Sciatic nerve (tissue), 2 donors: Measurements from ENCODE around the gene LSAMP. TPM values are rescaled to one million over a fixed set of nuclear protein-coding genes. Genes with fewer than 3 reads are reported as not detected.

Experiments used
- ATAC-seq: fragments of 200-7000 bp; cut with Tn5 transposase; one replicate; pipeline ENCODE4 v1.9.1; 2020; ENCODE audit warnings: mild to moderate bottlenecking, moderate library complexity
- DNase-seq: peaks from one replicate; pipeline ENCODE4 v3.0.0-alpha.2; 2020; ENCODE audit warnings: low spot score
- intact Hi-C: fragments of 100-400 bp; cut with DNase I; formaldehyde crosslinking; loops from one replicate; pipeline ENCODE4 v1.14.2; 2022
- total RNA-seq: library from RNA; stranded (reverse); fragmentation: NEBNext Ultra II Directional; extraction: Animal tissue kit (Norgen Biotek cat#: 25700); gene quantifications from one replicate; pipeline ENCODE4 v1.2.1, GENCODE V29; 2021
- donor health status: DM: no; HTN: no; CAD: no.
- donor health status: DM: no; HTN: no; CAD: no.

LSAMP gene
- total RNA-seq, 1 donor from 2014 or later = 5.3 TPM

- no peak for ATAC-seq
- intact Hi-C loops = no loop called here
These were observed 130.8 kb downstream of the LSAMP start for GRCh38 chr3:116314476-116314875.

GRCh38 chr3:116306720-116307119 lies 138.6 kb downstream of the LSAMP start:
- ATAC-seq (no peak), DNase-seq (no peak)
- intact Hi-C loops = no loop called here

More at GRCh38 chr3:116314476-116314875, 130.8 kb downstream of the LSAMP start:
- DNase-seq = no peak

- intact Hi-C loops = no loop called here
- no peak for DNase-seq
- ATAC-seq = no peak
These were observed 139.1 kb downstream of the LSAMP start for GRCh38 chr3:116306149-116306548.

- DNase-seq = no peak
- intact Hi-C loops = no loop called here
- no peak for ATAC-seq
These were observed 143.1 kb downstream of the LSAMP start for GRCh38 chr3:116302087-116302747.

GRCh38 chr3:116301422-116301821 lies 143.9 kb downstream of the LSAMP start:
- intact Hi-C loops = no loop called here
- no peak for ATAC-seq
- no peak for DNase-seq

- intact Hi-C loops = no loop called here
- DNase-seq (no peak), ATAC-seq (no peak)
These were observed 145.1 kb downstream of the LSAMP start for GRCh38 chr3:116300226-116300625.

- intact Hi-C loops = no loop called here
- ATAC-seq = no peak
- no peak for DNase-seq
These were observed 145.6 kb downstream of the LSAMP start for GRCh38 chr3:116299646-116300081.

- intact Hi-C loops = no loop called here
- DNase-seq (no peak), ATAC-seq (no peak)
These were observed 147.1 kb downstream of the LSAMP start for GRCh38 chr3:116298151-116298550.

GRCh38 chr3:116291141-116291540 lies 154.1 kb downstream of the LSAMP start:
- intact Hi-C loops = no loop called here
- ATAC-seq = no peak
- DNase-seq = no peak

GRCh38 chr3:116288485-116288884 lies 156.8 kb downstream of the LSAMP start:
- ATAC-seq (no peak), DNase-seq (no peak)
- intact Hi-C loops = no loop called here

- intact Hi-C loops = no loop called here
- DNase-seq = no peak
- ATAC-seq = no peak
These were observed 159.4 kb downstream of the LSAMP start for GRCh38 chr3:116285781-116286421.

GRCh38 chr3:116281313-116282143 lies 163.8 kb downstream of the LSAMP start:
- no peak for ATAC-seq
- no peak for DNase-seq
- intact Hi-C loops = no loop called here

- ATAC-seq (no peak), DNase-seq (no peak)
- intact Hi-C loops = no loop called here
These were observed 165.1 kb downstream of the LSAMP start for GRCh38 chr3:116280130-116280740.

GRCh38 chr3:116276675-116277074 lies 168.6 kb downstream of the LSAMP start:
- ATAC-seq (no peak), DNase-seq (no peak)
- intact Hi-C loops = no loop called here

- DNase-seq (no peak), ATAC-seq (no peak)
- intact Hi-C loops = no loop called here
These were observed 175.2 kb downstream of the LSAMP start for GRCh38 chr3:116270056-116270455.

GRCh38 chr3:116267116-116267515 lies 178.2 kb downstream of the LSAMP start:
- intact Hi-C loops = no loop called here
- ATAC-seq = no peak
- no peak for DNase-seq

- intact Hi-C loops = no loop called here
- no peak for ATAC-seq
- no peak for DNase-seq
These were observed 179.2 kb downstream of the LSAMP start for GRCh38 chr3:116265976-116266584.

- ATAC-seq = no peak
- intact Hi-C loops = no loop called here
- no peak for DNase-seq
These were observed 180.0 kb downstream of the LSAMP start for GRCh38 chr3:116265320-116265695.
